Endometrium (tissue), 2 donors: ENCODE results near the gene SPAG17.

Experiments
- FAIRE-seq: peaks from 2 replicates; lab custom pipeline; 2012; peaks lifted over from hg19 to GRCh38; lab: Jason Lieb, UNC
- donor health status: control.
- donor health status: control.

SPAG17 gene

GRCh38 chr1:118075116-118075515 lies 109.9 kb downstream of the SPAG17 start:
- FAIRE-seq = no peak

- FAIRE-seq = no peak
Observed at GRCh38 chr1:118073648-118074435, 111.2 kb downstream of the SPAG17 start.

- FAIRE-seq = no peak
Observed at GRCh38 chr1:118049981-118050380, 135.0 kb downstream of the SPAG17 start.

GRCh38 chr1:118047650-118048224 lies 137.3 kb downstream of the SPAG17 start:
- FAIRE-seq = no peak

GRCh38 chr1:118047006-118047649 lies 137.9 kb downstream of the SPAG17 start:
- FAIRE-seq = no peak

- FAIRE-seq = no peak
Observed at GRCh38 chr1:118043624-118044023, 141.4 kb downstream of the SPAG17 start.

- no peak for FAIRE-seq
Observed at GRCh38 chr1:118042501-118042900, 142.5 kb downstream of the SPAG17 start.

- FAIRE-seq = no peak
Observed at GRCh38 chr1:118039170-118039569, 145.9 kb downstream of the SPAG17 start.

- FAIRE-seq = no peak
Observed at GRCh38 chr1:118032883-118033282, 152.1 kb downstream of the SPAG17 start.

- FAIRE-seq = no peak
Observed at GRCh38 chr1:118028267-118028666, 156.8 kb downstream of the SPAG17 start.

GRCh38 chr1:118023199-118023598 lies 161.8 kb downstream of the SPAG17 start:
- no peak for FAIRE-seq

- no peak for FAIRE-seq
Observed at GRCh38 chr1:118021668-118022067, 163.4 kb downstream of the SPAG17 start.

GRCh38 chr1:118018060-118018459 lies 167.0 kb downstream of the SPAG17 start:
- FAIRE-seq = no peak

GRCh38 chr1:118013938-118014337 lies 171.1 kb downstream of the SPAG17 start:
- no peak for FAIRE-seq

- FAIRE-seq = no peak
Observed at GRCh38 chr1:118013336-118013735, 171.7 kb downstream of the SPAG17 start.

GRCh38 chr1:118012515-118013124 lies 172.4 kb downstream of the SPAG17 start:
- FAIRE-seq = no peak

- FAIRE-seq = no peak
Observed at GRCh38 chr1:118008011-118008410, 177.0 kb downstream of the SPAG17 start.

GRCh38 chr1:118007391-118007790 lies 177.6 kb downstream of the SPAG17 start:
- no peak for FAIRE-seq

- no peak for FAIRE-seq
Observed at GRCh38 chr1:118004312-118004711, 180.7 kb downstream of the SPAG17 start.

- no peak for FAIRE-seq
Observed at GRCh38 chr1:117985973-117986372, 199.1 kb downstream of the SPAG17 start.

GRCh38 chr1:117985239-117985638 lies 199.8 kb downstream of the SPAG17 start:
- FAIRE-seq = no peak

- no peak for FAIRE-seq
Observed at GRCh38 chr1:117981455-117982192, 203.4 kb downstream of the SPAG17 start.
